Eye (tissue), 1 donor: ENCODE results near the gene TPH2.

Experiments
- DNase-seq: peaks from one replicate; pipeline ENCODE4 v3.0.0-alpha.2; 2015

The TPH2 gene

DNA sequence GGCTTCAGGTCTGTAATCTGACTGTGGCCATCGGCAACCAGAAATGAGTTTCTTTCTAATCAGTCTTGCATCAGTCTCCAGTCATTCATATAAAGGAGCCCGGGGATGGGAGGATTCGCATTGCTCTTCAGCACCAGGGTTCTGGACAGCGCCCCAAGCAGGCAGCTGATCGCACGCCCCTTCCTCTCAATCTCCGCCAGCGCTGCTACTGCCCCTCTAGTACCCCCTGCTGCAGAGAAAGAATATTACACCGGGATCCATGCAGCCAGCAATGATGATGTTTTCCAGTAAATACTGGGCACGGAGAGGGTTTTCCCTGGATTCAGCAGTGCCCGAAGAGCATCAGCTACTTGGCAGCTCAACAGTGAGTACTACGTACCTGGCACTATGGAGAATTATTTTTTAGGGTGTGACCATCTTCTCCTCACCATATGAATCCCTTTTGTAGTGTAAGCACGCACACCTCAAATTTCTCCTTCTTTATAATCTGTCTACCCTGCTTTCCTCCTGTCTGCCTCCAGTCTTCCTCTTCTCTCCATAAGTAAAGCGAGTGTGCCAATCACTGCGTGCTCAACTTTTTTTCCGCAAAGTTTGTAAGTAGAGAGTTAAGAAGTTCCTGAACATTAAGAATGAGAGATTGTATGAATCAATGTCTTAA is at the start of gene TPH2:
TPH2 (plus strand) TSS at position 118 of the 658 bp plus-strand sequence; CDS start at position 260, 142 bp downstream.
- DNase-seq, result peak; percentile 93

GRCh38 chr12:71890475-71890874 is 48.2 kb upstream of the TPH2 start:
- no peak for DNase-seq

GRCh38 chr12:71892059-71892458 is 46.6 kb upstream of the TPH2 start:
- no peak for DNase-seq

DNA sequence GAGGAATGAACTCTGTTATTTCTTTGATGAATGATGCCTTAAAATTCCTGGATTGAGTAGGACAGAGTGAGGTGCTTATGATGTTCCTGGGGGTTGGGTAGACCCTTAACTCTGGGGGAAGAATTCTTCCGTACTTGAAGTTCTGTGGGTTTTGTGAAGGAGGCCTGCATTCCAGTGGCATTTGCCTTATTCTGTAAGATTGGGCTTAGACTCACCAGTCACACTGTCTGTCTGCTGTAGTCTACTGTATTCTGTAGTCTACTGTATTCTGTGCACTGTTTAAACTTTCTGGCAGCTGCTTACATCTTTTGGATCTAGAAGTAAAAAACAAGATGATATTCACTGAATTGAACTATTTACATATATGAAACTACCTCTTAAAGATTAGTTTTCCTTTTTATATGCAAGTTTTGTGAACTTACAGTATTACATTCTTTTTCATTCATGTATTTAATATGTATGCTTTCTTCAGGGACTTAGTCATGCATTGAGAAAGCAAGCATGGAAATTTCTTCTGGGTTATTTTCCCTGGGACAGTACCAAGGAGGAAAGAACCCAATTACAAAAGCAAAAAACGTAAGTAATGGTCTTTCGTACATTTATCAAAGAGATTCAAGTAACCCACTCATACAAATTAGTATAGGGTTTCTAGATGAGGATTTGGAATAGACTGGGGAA is 42.3 kb upstream of the TPH2 start:
- DNase-seq, result no peak

GRCh38 chr12:71900091-71900490 is 38.6 kb upstream of the TPH2 start:
- DNase-seq, result no peak

DNA sequence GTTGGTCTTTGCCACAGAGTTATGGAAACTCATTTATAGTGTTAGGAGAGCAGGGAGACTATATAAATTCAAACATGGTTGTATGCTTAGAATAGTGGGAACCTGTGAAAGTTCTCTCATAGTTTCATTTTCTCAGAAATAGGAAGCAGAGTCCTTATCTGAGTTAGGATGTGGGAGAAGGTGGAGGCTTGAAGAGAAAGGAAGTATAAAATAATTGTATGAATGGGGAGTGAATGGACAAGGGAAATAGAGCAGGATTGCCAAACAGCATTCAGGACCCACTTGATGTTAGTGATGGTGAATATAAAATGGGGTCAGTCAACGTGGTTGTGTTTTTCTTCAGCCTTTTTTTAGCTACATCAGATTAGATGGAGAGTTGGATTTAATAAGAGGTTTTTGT is 34.0 kb upstream of the TPH2 start:
- no peak for DNase-seq

- DNase-seq, result no peak
Measured at GRCh38 chr12:71935594-71935993, 3.1 kb upstream of the TPH2 start.

DNA sequence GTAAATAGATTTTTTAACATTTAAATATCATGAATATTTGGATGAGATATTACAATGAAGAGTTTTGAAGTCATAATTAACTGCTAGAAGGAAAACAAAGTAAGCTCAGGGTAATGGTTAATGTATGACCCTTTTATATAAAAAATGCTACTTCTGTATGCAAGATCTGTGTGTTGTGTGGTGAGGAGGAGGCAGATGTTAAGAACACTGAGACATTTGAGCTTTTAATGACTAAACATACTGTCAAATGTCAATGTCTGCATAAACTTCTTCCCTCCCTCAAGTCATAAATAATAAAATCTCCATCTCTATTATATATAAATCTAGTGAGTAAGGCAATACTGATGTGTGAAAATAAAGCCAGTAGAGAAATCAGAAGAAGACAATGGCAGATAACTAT is 1.4 kb downstream of the TPH2 start:
- DNase-seq, result no peak

GRCh38 chr12:71941174-71941573 is 2.5 kb downstream of the TPH2 start:
- DNase-seq, result no peak

DNA sequence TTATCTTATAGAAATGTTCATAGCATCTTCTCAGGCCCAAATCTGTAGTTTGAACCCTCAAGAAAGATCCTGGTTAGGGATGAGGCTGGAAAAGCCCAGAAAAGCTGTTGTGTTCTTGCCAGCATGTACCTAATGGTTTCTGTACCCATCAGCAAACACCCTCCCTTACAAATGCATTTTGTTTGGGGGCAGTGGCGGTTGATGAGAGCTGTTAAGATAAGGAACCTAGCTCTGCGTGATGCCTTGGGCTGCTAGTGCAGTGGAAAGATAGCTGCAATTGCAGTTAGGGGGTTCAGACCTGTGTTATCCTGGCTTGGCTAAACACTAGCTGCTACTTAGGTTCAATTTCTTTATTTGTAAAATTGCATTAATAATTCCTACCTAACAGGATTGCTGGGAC is 3.6 kb downstream of the TPH2 start:
- DNase-seq, result no peak

GRCh38 chr12:71942703-71943102 is 4.1 kb downstream of the TPH2 start:
- DNase-seq, result no peak

DNA sequence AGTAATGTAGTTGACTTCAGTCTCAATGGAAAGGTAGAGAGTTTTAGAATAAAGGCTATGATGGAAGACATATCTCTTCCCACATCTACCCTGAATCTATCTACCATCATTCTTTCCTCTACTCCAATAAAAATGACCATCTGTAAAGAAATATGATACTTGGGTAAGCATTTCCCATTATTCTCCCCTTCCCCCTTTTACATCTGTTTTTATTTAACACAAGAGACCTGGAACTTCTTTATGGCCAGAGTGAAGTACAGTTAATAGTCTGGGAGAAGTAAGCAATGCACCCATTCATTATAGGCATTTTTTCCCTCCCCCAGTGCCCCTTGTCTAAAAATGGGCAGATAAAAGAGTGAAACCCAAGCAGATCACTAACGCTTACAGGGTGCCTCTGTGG is 6.5 kb downstream of the TPH2 start:
- no peak for DNase-seq

DNA sequence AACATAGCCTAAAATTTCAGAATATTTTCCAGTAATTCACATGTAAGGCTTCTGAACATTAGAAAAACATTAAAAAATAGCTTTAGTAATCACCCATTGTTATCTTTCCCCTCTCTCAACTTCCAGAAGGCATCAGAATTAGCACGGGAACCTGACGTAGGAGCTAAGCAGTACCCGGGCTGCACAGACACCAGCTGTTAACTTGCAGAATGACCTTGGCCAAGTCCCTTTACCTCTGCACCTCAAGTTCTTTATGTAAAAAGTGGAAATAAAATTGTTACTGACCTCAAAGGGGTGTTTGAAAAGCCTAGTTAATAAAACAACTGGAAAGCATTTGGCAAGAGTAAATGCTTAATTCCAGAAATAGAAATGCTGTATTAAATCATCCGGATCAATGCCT is 7.2 kb downstream of the TPH2 start:
- DNase-seq, result no peak

DNA sequence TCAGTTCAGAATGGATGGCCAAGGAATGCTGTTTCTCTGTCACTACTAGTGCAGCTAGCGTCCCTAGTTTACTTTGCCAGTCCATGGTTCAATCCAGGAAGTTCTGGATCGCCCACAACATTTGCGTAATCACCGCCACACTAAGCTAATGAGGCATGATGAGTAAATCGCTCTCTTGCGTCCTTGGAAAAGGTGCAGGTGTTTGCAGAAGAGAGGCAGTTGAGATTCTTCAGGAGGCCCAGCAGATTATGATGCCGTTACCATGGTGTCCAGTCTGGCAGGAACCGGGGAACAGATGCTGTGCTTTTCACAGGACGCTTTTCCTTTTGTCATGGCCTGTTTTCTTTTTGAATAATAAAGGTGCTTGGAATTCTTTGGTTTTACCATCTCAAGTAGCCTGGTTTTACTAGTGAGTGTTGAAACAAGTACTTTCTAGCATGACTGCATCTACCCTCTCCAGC is 9.0 kb downstream of the TPH2 start:
- DNase-seq, result peak; percentile 80

DNA sequence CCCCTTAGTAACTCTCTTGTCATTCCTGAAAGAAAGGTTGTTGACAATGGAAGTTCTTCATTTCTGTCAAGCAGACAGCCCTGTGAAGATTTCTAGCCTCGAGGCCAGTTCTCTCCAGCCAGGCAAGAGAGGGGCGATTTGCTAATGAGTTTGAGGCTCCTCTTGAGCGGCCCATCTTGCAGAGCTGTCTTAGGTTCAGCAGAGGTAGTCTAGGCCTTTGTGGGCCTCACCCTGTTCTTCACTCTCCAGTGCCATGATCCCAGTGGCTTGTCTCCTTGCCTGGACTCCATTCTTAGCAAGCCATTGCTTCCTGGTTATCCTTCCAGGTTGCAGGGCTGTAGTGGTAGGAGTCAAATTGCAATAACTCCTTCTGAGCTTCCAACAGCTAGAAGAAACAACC is 9.7 kb downstream of the TPH2 start:
- DNase-seq, result peak; percentile 20

DNA sequence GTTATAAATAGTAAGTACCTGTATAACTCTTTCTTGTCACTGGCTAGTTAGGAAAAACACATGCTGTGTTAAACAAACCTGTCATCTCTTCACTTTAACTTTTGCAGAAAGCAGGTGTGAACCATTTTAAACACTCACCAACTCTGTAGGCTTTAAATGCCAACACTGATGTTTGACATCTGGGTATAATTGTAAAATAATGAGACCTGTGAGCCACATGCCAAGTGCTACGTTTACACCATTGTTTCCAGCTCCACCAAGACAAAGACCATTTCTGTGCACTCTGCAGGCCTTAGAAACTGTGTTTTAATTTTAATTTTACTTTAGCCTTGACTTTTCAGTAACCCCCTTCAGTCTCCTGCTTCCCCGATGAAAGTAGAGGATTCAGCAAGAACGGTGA is 11.0 kb downstream of the TPH2 start:
- no peak for DNase-seq

DNA sequence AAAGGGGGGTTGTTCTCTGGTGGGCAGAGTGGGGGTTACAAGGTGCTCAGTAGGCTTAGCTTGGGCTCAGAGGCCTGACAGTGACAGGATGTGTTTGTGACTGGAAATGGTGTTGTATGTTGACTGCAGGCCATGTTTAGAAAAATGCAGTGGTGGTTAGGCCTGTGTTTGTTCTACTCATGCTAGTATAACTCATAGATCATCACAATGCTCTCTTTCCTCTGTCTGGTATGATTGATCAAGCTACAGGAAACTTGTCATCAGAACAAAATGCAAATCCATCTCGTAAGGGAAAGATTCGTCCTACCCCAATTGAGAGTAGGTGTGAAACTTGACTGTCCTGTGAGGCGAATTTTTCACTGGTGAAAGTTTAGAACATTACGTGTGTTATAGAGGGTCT is 11.8 kb downstream of the TPH2 start:
- no peak for DNase-seq

DNA sequence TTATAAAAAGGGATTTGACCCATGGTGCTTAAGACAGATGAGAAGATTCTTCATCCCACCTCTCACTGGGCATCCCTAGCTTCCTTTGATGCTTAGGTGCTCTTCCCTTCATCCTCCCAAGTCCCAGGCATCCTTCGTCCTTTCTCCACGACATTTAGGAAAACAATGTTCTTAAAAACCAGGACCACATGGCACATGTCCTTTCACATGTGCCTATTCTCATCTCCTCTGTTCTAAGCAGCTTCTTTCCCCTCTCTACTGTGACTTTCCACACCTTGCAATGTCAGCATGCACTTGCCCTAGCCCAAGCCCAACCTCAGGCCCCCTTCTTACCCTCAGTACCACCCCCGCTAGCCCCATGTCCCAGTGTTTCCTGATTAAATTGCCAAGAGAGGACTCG is 12.2 kb downstream of the TPH2 start:
- DNase-seq, result no peak

DNA sequence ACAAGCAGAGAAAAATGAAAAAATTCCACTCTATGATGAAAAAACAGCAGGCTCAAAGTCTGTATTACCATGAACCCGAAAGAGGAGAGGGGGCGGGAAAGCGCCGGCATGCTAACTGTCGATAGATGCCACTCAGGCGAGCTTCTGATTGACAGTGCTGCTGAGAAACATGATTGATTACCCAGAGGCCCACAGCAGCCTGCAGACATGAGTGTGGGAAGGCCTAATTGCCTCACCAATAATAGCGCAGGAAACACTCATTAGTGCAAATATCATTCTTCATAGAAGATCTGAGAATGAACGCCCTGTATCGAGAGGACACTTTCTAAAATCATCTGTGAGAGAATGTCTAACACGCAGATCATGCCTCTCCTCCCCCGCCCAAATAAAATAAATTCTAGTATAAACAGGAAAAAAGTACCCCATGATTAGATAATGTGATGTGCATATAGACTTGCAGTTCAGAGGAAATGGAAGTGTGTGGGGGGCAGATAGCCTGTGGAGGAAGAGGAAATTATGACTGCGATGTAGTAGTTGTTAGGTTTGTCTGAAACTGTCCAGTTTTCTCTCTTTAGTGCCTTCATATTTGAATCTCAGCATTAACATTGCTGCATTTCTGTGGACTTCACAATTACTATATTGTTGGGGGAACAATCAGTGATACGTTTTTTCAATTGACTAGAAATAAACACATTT is 15.6 kb downstream of the TPH2 start:
- DNase-seq, result peak; percentile 28

DNA sequence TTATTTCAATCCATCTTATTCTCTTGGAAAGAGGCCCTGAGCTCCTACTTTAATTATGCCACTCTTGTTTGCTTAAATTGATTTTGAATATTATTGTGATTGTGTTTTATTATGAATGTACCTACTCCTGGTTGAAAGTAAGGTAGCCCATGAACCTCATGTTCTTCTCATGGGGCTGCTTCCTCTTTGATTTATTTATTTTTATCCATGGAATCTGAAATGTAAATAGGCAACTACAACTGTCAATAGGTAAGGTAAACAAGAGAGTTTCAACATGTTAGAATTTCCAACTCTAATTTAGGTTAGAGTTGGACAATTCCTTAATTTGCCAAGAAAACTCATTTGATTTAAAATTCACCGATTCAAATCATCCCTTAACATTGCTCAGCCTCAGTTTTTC is 16.2 kb downstream of the TPH2 start:
- no peak for DNase-seq

DNA sequence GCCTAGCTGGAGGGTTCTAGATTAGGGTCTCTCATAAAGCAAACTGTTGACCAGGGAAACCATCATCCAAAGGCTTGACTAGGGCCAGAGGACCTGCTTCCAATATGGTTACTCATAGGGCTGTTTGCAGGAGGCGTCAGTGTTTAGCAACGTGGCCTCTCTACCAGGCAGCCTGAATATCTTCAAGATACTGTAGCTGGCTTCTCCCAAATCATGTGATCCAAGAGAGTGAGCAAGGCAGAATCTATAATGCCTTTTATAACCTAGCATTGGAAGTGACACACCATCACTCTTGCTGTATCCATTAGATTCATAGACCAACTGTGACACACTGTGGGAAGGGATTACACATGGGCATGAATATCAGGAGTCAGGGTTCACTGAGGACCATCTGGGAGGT is 17.3 kb downstream of the TPH2 start:
- DNase-seq, result no peak

DNA sequence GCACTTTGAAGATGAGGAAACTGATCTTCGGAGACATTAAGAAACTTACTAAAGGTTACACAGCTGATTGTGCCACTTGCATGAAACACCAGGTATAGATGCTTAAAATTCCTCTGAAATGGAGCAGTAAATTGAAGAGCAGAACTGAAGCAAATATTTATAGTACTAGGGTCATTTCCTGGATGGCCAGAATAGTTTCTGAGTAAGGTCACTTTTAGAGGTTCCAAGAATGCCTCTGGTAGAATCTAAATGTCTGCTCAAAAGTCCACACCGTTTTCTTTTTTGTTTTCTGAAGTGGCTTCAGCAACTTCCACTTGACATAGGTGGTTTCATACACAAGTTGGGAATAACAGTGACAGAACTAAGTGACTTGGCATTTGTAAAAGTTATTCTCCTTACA is 19.4 kb downstream of the TPH2 start:
- no peak for DNase-seq

DNA sequence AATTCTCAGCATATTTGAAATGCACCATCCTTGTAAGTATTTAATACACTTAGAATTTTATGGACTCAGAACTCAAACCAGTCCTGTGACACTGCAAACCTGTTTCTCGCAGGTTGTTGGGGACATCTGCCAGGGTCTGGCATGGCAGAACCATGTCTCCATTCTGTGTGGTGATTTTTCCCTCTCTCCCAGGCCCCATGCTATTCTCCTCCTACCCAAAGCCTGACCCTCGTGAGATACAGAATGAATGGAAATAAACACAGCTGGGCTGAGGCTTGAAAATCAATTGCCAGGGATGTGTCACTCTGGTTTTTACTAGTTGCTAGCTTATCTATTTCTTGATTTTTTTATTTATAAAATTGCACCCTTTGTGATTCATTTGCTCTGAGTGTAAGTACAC is 19.8 kb downstream of the TPH2 start:
- no peak for DNase-seq

GRCh38 chr12:71958993-71959578 is 20.4 kb downstream of the TPH2 start:
- DNase-seq, result no peak
